Neural cell (in vitro differentiated cells): Measurements from ENCODE around the gene PIP5K1B. TPM values are rescaled to one million over a fixed set of nuclear protein-coding genes. Genes with fewer than 3 reads are reported as not detected.

Experiments
- H2AFZ ChIP-seq: fragments of 200-600, 300-800 bp; sonication (generic), shearing (Covaris generic); 2 replicates; pipeline ENCODE4 v1.6.0; 2014; ENCODE audit warnings: low read depth, mild to moderate bottlenecking, antibody characterized with exemption, low read length, moderate library complexity
- H3F3A ChIP-seq: fragments of 200-600 bp; shearing (Covaris generic); 2 replicates; pipeline ENCODE4 v1.6.1; 2016; ENCODE audit warnings: mild to moderate bottlenecking, moderate library complexity, mixed read lengths, antibody characterized with exemption, low read length; ENCODE audit not compliant: insufficient read depth, poor library complexity, severe bottlenecking
- H3K27ac ChIP-seq: fragments of 200-600, 300-800 bp; sonication (generic), shearing (Covaris generic); 2 replicates; pipeline ENCODE4 v1.5.1; 2014; ENCODE audit warnings: mild to moderate bottlenecking, low read length, moderate library complexity
- H3K27me3 ChIP-seq: fragments of 300-800, 200-600 bp; sonication (generic), shearing (Covaris generic); 2 replicates; pipeline ENCODE4 v1.6.0; 2014; ENCODE audit warnings: mild to moderate bottlenecking, low read depth, low read length, moderate library complexity; ENCODE audit not compliant: insufficient read depth
- H3K36me3 ChIP-seq: fragments of 300-800, 200-600 bp; sonication (generic), shearing (Covaris generic); 2 replicates; pipeline ENCODE4 v1.5.1; 2014; ENCODE audit warnings: mild to moderate bottlenecking, antibody characterized with exemption, low read length, moderate library complexity; ENCODE audit not compliant: insufficient read depth
- H3K4me2 ChIP-seq: fragments of 300-800, 200-600 bp; sonication (generic), shearing (Covaris generic); 2 replicates; pipeline ENCODE4 v1.6.0; 2014; ENCODE audit warnings: mild to moderate bottlenecking, low read length
- H3K4me3 ChIP-seq: fragments of 300-800, 200-600 bp; sonication (generic), shearing (Covaris generic); 2 replicates; pipeline ENCODE4 v1.5.1; 2014; ENCODE audit warnings: mild to moderate bottlenecking, low read length, moderate library complexity
- H3K79me2 ChIP-seq: fragments of 200-600 bp; shearing (Covaris generic); replicated peaks from 2 replicates; pipeline ENCODE4 v1.6.0; 2014; ENCODE audit warnings: mild to moderate bottlenecking, low read length, moderate library complexity; ENCODE audit not compliant: insufficient read depth
- H3K9ac ChIP-seq: fragments of 300-800, 200-600 bp; sonication (generic), shearing (Covaris generic); 2 replicates; pipeline ENCODE4 v1.6.1; 2016; ENCODE audit warnings: mild to moderate bottlenecking, low read length, mixed read lengths
- H3K9me2 ChIP-seq: fragments of 200-600 bp; shearing (Covaris generic); 2 replicates; pipeline ENCODE4 v1.6.1; 2016; ENCODE audit warnings: mild to moderate bottlenecking, low read length, mixed read lengths; ENCODE audit not compliant: insufficient read depth
- H3K9me3 ChIP-seq: fragments of 200-600, 300-800 bp; sonication (generic), shearing (Covaris generic); 2 replicates; pipeline ENCODE4 v1.6.1; 2016; ENCODE audit warnings: mild to moderate bottlenecking, mixed run types, low read length, moderate library complexity, mixed read lengths
- H4K20me1 ChIP-seq: fragments of 200-600 bp; shearing (Covaris generic); 2 replicates; pipeline ENCODE4 v1.6.1; 2016; ENCODE audit warnings: mild to moderate bottlenecking, mixed run types; ENCODE audit not compliant: insufficient read depth
- EZH2 ChIP-seq: fragments of 200-600, 300-800 bp; shearing (Covaris generic), sonication (generic); IDR thresholded peaks from 2 replicates; pipeline ENCODE4 v1.6.1; 2014; ENCODE audit warnings: antibody characterized with exemption, low read length, borderline replicate concordance, mild to moderate bottlenecking; ENCODE audit not compliant: insufficient read depth, poor library complexity, severe bottlenecking
- MXI1 ChIP-seq: fragments of 450-650 bp; conservative IDR thresholded peaks from 2 replicates; pipeline ENCODE4 v1.6.1; 2014; ENCODE audit warnings: antibody characterized with exemption, mild to moderate bottlenecking; ENCODE audit not compliant: poor library complexity, severe bottlenecking
- POLR2AphosphoS5 ChIP-seq: IDR thresholded peaks from 2 replicates; pipeline ENCODE4 v1.6.1; 2012
- RAD21 ChIP-seq: fragments of 450-650 bp; conservative IDR thresholded peaks from 2 replicates; pipeline ENCODE4 v1.6.1; 2014; ENCODE audit warnings: antibody characterized with exemption, mild to moderate bottlenecking, moderate library complexity
- SMC3 ChIP-seq: fragments of 450-650 bp; conservative IDR thresholded peaks from 2 replicates; pipeline ENCODE4 v1.6.1; 2014; ENCODE audit warnings: antibody characterized with exemption, mild to moderate bottlenecking, moderate library complexity; ENCODE audit not compliant: poor library complexity
- TAF1 ChIP-seq: IDR thresholded peaks from 2 replicates; pipeline ENCODE4 v1.6.1; 2012; ENCODE audit warnings: low read depth
- polyA plus RNA-seq: library from polyadenylated mRNA; depleted of rRNA; stranded (reverse); fragments of >200 nt; gene quantifications from 2 replicates; pipeline ENCODE4 v1.2.3, GENCODE V29; 2014
- TF ChIP-seq, protein P1 (sequence below): IDR thresholded peaks from 2 replicates; pipeline ENCODE4 v1.6.1; 2012; ENCODE audit warnings: borderline replicate concordance
- TF ChIP-seq, protein P2 (sequence below): fragments of 450-650 bp; IDR thresholded peaks from 2 replicates; pipeline ENCODE4 v1.5.1; 2014; ENCODE audit warnings: antibody characterized with exemption, mild to moderate bottlenecking, moderate library complexity; ENCODE audit not compliant: poor library complexity, severe bottlenecking

The PIP5K1B gene
- polyA plus RNA-seq, 1 donor from 2014 or later: 1.5 TPM

DNA sequence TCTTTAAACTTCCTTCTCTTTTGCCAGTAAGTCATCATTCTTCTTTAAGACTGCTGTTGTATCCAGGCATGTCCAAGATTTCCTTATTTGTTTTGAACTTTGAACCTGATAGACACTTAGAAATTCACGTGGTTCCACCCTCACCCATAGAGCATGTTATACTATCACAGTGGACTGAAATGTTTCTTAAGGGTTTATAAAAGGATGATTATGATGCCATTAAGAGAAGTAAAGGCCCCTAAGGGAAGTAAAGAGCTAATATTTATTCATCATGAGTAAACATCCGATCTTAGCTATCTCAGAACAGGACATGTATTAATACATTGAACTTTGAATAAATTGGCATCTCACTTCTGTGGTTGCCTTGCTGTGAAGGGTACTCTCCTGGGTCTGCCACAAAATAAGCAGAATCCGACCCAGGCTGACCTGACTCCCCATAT, 259.1 kb downstream of the PIP5K1B start (continued):
- TF ChIP-seq, protein P1, sequence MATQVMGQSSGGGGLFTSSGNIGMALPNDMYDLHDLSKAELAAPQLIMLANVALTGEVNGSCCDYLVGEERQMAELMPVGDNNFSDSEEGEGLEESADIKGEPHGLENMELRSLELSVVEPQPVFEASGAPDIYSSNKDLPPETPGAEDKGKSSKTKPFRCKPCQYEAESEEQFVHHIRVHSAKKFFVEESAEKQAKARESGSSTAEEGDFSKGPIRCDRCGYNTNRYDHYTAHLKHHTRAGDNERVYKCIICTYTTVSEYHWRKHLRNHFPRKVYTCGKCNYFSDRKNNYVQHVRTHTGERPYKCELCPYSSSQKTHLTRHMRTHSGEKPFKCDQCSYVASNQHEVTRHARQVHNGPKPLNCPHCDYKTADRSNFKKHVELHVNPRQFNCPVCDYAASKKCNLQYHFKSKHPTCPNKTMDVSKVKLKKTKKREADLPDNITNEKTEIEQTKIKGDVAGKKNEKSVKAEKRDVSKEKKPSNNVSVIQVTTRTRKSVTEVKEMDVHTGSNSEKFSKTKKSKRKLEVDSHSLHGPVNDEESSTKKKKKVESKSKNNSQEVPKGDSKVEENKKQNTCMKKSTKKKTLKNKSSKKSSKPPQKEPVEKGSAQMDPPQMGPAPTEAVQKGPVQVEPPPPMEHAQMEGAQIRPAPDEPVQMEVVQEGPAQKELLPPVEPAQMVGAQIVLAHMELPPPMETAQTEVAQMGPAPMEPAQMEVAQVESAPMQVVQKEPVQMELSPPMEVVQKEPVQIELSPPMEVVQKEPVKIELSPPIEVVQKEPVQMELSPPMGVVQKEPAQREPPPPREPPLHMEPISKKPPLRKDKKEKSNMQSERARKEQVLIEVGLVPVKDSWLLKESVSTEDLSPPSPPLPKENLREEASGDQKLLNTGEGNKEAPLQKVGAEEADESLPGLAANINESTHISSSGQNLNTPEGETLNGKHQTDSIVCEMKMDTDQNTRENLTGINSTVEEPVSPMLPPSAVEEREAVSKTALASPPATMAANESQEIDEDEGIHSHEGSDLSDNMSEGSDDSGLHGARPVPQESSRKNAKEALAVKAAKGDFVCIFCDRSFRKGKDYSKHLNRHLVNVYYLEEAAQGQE: no peak

GRCh38 chr9:68964765-68965164, 259.7 kb downstream of the PIP5K1B start:
- no peak overlapping the region for H3K4me3 ChIP-seq
- no peak overlapping the region for H3K27ac ChIP-seq
- H3K9me3 ChIP-seq: no peaks in the 10 kb centered on the region
- no peaks in the 10 kb centered on the region for H3K79me2 ChIP-seq
- H3K4me2 ChIP-seq: no peak overlapping the region
- no peak for TF ChIP-seq SMC3
- TF ChIP-seq, protein P2, sequence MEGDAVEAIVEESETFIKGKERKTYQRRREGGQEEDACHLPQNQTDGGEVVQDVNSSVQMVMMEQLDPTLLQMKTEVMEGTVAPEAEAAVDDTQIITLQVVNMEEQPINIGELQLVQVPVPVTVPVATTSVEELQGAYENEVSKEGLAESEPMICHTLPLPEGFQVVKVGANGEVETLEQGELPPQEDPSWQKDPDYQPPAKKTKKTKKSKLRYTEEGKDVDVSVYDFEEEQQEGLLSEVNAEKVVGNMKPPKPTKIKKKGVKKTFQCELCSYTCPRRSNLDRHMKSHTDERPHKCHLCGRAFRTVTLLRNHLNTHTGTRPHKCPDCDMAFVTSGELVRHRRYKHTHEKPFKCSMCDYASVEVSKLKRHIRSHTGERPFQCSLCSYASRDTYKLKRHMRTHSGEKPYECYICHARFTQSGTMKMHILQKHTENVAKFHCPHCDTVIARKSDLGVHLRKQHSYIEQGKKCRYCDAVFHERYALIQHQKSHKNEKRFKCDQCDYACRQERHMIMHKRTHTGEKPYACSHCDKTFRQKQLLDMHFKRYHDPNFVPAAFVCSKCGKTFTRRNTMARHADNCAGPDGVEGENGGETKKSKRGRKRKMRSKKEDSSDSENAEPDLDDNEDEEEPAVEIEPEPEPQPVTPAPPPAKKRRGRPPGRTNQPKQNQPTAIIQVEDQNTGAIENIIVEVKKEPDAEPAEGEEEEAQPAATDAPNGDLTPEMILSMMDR: no peak
- no peak for TF ChIP-seq TAF1
- no peak for TF ChIP-seq MXI1
- no peak for TF ChIP-seq RAD21
- TF ChIP-seq EZH2: no peak
- TF ChIP-seq, protein P1: peak; percentile 66
- no peak for TF ChIP-seq POLR2AphosphoS5
- no peak overlapping the region for H2AFZ ChIP-seq
- H3F3A ChIP-seq: no peaks in the 10 kb centered on the region
- no peak overlapping the region for H3K9ac ChIP-seq
- H3K27me3 ChIP-seq: no peaks in the 10 kb centered on the region
- H3K9me2 ChIP-seq: no peaks in the 10 kb centered on the region
- no peaks in the 10 kb centered on the region for H3K36me3 ChIP-seq
- H4K20me1 ChIP-seq: no peaks in the 10 kb centered on the region
